ENCODE measurements around the gene RAB40B. TPM values are rescaled to one million over a fixed set of nuclear protein-coding genes. Genes with fewer than 3 reads are reported as not detected.

Gene RAB40B
- total and polyA plus RNA-seq, 2 of the 13 experiments (the other 11 are each of a cell fraction or from before 2014, with no cell fraction given): 6.2 to 6.5 TPM

GRCh38 chr17:82734987-82735866 is 36.7 kb upstream of the RAB40B start, which contains the start of gene FN3K (continued):
- TF ChIP-seq MNT (IDR thresholded peaks at IDR 0.05): no peak
- TF ChIP-seq FOXA3 (CRISPR knock-in tag; IDR thresholded peaks at IDR 0.05): 0 out of 2 replicates have a peak, but pooled peaks have one; percentile 17
- TF ChIP-seq ZNF562 (CRISPR knock-in tag; IDR thresholded peaks at IDR 0.05; ENCODE audit: borderline replicate concordance): no peak
- no peak for TF ChIP-seq ATRX (CRISPR knock-in tag; IDR thresholded peaks at IDR 0.05; ENCODE audit: borderline replicate concordance)
- no peak for TF ChIP-seq CENPT (CRISPR knock-in tag; IDR thresholded peaks at IDR 0.05; ENCODE audit: low read depth)
- no peak for TF ChIP-seq ZNF530 (CRISPR knock-in tag; IDR thresholded peaks at IDR 0.05; ENCODE audit: low read depth)
- TF ChIP-seq GATAD2A (CRISPR knock-in tag; IDR thresholded peaks at IDR 0.05): no peak
- TF ChIP-seq HOXA9 (CRISPR knock-in tag; IDR thresholded peaks at IDR 0.05; ENCODE audit: borderline replicate concordance): peak; percentile 36; the same call in 1 of the 2 replicates
- TF ChIP-seq RAD21 (CRISPR knock-in tag; IDR thresholded peaks at IDR 0.05): peak; percentile 69
- TF ChIP-seq SIN3A (IDR thresholded peaks at IDR 0.05; ENCODE audit: borderline replicate concordance, low read depth, low read length): no peak
- no peak for TF ChIP-seq EP300 (IDR thresholded peaks at IDR 0.05; ENCODE audit: low read depth in 2 of 2, low read length in 2 of 2)
- TF ChIP-seq EP300 (CRISPR knock-in tag; IDR thresholded peaks at IDR 0.05; ENCODE audit: borderline replicate concordance): no peak
- TF ChIP-seq ZIK1 (CRISPR knock-in tag; IDR thresholded peaks at IDR 0.05; ENCODE audit: borderline replicate concordance, low read depth): no peak; the same call in 1 of the 2 replicates
- peak; percentile 47; the same call in 1 of the 2 replicates for TF ChIP-seq ZNF274 (CRISPR knock-in tag; IDR thresholded peaks at IDR 0.05)
- peak; percentile 36; the same call in 1 of the 2 replicates for TF ChIP-seq MXD4 (CRISPR knock-in tag; IDR thresholded peaks at IDR 0.05)
- TF ChIP-seq ZNF710 (CRISPR knock-in tag; IDR thresholded peaks at IDR 0.05; ENCODE audit: borderline replicate concordance): no peak
- TF ChIP-seq MTERF4 (CRISPR knock-in tag; IDR thresholded peaks at IDR 0.05): no peak
- no peak for TF ChIP-seq GABPA (IDR thresholded peaks at IDR 0.05; ENCODE audit: low read depth, low read length)
- TF ChIP-seq GABPA (CRISPR knock-in tag; IDR thresholded peaks at IDR 0.05; ENCODE audit: low read depth): no peak
- TF ChIP-seq ZNF761 (CRISPR knock-in tag; conservative IDR thresholded peaks at IDR 0.05): no peak; the same call in 1 of the 2 replicates
- TF ChIP-seq JUNB (CRISPR knock-in tag; IDR thresholded peaks at IDR 0.05; ENCODE audit: borderline replicate concordance): no peak
- TF ChIP-seq U2AF1 (optimal IDR thresholded peaks at IDR 0.05; ENCODE audit: low read depth, low read length): no peak
- TF ChIP-seq RBAK (CRISPR knock-in tag; IDR thresholded peaks at IDR 0.05): no peak
- no peak for TF ChIP-seq KLF13 (CRISPR knock-in tag; IDR thresholded peaks at IDR 0.05)
- TF ChIP-seq ZNF773 (CRISPR knock-in tag; IDR thresholded peaks at IDR 0.05; ENCODE audit: borderline replicate concordance): peak; percentile 91; the same call in 1 of the 2 replicates
